SKM-1 treated with dmso at 0.1 percent for 144 hours (cell line): Measurements from ENCODE around the gene EDDM3A.
"Not testable (repeated sequence)": the region's sequence is repeated elsewhere in the genome, so short reads cannot be mapped to it uniquely, and the experiment has no call there.

ENCODE experiments used
- DNase-seq: peaks from one replicate; lab custom pipeline; 2025; ENCODE audit not compliant: unreplicated experiment; lab: John Stamatoyannopoulos, UW

Gene EDDM3A

DNA sequence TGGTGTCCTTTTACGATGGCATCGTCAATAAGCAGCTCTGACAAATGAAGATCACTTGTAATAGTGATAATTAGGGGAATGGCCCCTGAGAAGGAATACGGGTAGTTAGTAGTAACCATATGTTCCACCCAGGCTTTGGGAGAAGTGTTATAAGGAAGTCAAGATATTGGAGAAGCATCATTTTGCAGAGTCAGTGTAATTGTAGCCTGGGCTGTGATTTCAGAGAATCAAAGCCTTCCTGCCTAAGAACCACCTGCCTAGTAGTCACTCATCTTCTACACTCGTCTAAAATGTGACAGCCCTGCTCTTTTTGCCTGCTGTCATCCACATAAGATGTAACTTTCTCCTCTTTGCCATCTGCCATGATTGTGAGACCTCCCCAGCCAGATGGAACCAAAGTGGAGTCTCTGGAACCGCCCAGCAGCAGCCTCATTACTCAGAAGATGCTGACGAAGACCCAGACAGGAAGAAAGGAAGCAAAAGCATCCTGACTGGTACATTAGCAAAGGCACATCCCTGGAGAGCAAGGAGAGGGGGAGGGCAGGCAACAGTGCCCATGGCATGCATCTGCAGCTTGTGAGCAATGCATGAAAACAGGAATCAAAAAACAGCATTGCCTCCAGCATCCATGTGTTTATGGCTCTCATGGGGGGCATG is 12.6 kb upstream of the EDDM3A start:
- DNase-seq, result no peak

DNA sequence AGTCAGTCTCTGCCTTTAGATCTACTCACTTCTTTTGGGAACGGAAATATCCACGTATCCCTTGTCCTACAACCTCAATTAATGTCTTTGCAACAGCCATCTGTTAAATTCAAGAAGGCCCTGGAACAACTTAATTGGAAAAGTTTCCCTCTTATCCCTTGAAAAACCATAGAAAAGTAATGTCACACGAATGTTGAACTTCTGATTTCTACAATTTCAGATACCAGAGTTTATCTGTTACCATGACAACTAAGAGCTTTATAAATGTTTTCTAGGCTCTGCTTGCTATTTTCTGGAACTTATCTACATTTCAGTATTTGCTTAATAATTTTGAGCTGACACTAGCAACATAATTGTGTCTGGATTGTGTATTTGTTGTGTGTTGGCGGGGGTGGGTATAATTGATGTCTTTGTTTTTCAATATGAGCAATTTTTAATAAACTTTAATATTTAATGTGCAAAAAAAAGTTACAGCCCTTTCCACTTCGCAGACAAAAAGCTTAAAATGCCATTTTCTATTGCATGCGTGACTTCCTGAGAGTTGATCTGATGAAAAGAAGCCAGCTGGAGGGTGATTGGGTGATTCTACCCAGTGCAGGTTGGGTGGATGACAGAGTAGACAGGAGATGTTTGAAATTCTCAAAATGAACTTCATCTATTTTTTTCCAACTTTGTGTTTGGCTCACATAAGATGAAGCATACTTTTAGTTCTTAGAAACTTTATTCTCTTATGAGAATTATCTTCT is 11.8 kb upstream of the EDDM3A start:
- no peak for DNase-seq

GRCh38 chr14:20734430-20734806 is 11.3 kb upstream of the EDDM3A start:
- no peak for DNase-seq

DNA sequence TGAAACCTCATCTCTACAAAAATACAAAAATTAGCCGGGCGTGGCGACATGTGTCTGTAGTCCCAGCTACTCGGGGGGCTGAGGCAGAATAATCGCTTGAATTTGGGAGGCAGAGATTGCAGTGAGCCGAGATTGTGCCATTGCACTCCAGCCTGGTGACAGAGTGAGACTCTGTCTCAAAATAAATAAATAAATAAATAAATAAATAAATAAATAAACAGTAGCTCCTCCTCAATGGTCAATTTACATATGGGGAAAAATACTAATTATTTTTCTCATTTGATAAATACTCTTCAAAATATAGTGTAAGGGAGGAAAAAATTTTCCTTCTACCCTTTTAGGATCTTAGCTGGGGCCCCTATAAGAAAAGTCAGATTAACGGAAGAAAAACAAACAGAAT is 7.4 kb upstream of the EDDM3A start:
- not testable (repeated sequence) for DNase-seq

GRCh38 chr14:20742132-20742531 is 3.6 kb upstream of the EDDM3A start:
- DNase-seq, result no peak

DNA sequence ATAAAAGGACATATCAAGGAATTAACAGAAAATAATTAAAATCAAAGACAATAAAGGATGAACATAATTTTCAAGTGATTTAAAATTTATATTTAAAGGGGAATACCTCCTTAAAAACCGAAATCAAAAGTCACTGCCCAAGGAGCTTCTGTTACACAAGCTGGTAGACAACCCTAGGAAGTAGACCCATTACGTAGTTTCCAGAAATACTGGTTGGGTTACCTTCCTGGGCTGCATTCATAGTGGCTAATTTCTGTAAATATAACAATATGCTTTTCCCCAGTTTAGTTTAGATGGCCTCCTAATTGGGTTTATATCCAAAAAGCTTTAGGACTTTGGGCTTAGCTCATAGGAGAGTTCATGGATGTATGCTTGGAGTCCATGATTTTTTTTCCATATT is 2.1 kb upstream of the EDDM3A start:
- DNase-seq, result no peak

GRCh38 chr14:20746566-20746965 is 879 bp downstream of the EDDM3A start:
- DNase-seq, result no peak

GRCh38 chr14:20748439-20748838 is 2.8 kb downstream of the EDDM3A start:
- DNase-seq, result no peak

DNA sequence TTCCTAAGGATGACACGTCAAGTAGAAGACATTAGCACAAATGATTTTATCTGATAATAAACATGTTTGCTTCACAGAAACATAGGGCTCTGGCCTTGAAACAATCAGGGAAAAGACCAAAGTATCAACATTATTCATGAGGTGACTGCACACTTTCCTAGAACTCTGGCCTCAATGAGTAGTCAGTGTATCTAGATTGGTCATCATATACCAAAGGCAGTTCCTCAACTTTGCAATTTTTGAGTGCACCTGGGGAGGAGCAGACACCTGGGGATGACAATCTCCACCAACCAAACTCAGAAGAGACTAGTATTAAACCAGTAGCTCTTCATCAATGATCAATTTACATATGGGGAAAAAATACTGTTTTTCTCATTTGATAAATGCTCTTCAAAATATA is 4.5 kb downstream of the EDDM3A start:
- DNase-seq, result no peak

GRCh38 chr14:20751963-20752562 is 6.4 kb downstream of the EDDM3A start:
- no peak for DNase-seq

- DNase-seq, result no peak
These were observed 8.6 kb downstream of the EDDM3A start for GRCh38 chr14:20754308-20754707.

DNA sequence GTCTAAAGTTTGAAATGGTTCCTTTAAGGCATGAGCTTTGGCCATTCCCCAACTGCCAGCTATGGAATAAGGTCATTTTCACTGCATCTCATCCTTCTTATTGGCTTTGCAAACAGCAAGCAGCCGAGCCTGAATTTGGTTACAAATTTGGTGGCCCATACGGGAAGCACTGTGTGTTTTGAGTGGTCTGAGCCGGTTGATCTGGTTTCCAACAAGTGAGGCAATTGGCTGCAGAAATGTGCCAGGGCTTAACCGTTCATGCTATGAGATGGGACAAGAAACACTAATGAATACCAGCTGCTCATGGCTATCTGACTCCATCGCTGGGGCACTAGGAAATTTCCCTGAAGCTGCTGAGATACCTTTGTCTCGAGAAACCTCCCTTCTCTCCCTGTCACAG is 9.3 kb downstream of the EDDM3A start:
- DNase-seq, result no peak

DNA sequence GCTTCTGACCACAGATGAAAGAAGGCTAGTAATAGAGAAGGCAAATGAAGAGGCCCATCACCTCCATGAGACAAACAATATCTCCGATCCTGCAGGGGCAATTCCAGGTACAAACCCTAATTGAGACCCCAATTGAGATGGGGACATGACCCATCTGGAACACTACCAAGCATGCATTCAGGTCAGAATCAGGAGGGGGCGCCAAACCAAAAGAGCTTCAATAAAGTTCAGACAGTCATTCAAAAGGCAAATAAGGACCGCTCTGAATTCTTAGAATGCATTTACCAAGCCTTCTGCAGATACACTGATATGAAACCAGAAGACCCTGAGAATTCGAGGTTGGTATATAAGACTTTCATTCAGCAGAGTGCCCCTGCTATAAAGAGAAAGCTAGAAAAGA is 12.3 kb downstream of the EDDM3A start:
- no peak for DNase-seq

- DNase-seq, result not testable (repeated sequence)
These were observed 13.8 kb downstream of the EDDM3A start for GRCh38 chr14:20759465-20759864.

DNA sequence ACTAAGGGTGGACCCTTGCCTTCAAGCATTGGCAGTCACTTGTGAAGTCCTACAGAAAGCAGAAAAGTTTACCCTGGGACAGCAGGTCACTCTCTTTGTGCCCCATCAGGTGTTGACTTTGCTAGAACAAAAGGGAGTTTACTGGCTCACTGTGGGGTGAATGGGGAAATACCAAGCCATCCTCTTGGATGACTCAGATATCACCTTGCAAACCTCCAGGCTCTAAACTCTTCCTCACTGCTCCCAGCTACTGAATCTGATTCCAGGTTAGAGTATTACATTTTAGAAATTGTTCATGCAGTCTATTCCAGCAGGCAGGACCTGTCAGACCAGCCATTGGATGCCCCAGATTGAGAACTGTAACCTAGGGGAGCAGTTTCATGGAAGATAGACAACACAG is 15.3 kb downstream of the EDDM3A start:
- no peak for DNase-seq

- no peak for DNase-seq
These were observed 22.9 kb downstream of the EDDM3A start for GRCh38 chr14:20768593-20768892.

DNA sequence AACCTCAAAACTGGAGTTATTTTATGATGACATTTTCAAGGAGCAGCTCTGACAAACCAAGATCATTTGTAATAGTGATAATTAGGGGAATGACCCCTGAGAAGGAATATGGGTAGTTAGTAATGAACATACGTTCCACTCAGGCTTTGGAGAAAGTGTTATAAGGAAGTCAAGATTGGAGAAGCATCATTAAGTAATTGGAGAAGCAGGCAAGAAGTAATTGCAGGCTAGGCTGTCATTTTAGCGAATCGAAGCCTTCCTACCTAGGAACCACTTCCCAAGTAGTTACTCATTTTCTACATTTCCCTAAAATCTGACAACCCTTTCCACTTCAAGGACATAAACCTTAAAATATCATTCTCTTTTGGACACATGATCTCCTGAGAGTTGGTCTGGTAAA is 23.7 kb downstream of the EDDM3A start:
- DNase-seq, result no peak

DNA sequence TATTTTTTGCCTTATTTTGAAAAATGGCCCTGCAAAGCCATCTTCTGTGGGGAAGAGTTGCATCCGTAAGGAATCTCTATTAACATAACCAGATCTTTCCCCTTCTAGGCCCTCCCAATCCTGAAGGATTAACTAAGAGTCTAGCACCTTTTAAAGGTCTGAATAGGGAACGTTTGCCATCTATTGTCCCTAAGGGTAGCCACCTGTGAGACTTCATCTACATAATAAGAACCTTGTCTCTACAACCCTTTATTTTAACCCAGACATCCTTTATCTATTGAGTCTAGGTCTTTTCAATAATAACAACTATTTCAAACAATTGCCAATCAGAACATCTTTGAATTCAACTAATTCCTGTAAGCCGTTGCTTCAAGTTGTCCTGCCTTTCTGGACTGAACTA is 27.0 kb downstream of the EDDM3A start:
- no peak for DNase-seq

DNA sequence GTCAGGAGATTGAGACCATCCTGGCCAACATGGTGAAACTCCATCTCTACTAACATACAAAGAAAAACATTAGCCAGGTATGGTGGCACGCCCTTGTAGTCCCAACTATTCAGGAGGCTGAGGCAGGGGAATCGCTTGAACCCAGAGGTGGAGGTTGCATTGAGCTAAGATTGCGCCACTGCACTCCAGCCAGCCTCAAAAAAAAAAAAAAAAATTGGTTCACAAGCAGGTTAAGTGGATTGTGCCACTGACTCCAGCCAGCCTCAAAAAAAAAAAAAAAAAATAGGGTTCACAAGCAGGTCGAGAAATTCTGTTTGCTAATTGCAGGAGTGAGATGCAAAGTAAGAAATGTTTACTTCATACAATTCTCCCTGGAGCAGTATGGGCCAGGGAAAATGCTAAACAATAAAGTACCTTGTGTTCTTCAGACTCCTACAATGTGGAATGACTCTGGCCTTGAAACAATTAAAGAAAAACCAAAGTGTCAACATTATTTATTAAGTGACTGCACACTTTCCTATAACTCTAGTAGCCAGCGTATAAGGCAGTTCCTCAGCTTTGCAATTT is 28.7 kb downstream of the EDDM3A start:
- DNase-seq, result no peak

GRCh38 chr14:20775043-20775442 is 29.4 kb downstream of the EDDM3A start:
- no peak for DNase-seq

DNA sequence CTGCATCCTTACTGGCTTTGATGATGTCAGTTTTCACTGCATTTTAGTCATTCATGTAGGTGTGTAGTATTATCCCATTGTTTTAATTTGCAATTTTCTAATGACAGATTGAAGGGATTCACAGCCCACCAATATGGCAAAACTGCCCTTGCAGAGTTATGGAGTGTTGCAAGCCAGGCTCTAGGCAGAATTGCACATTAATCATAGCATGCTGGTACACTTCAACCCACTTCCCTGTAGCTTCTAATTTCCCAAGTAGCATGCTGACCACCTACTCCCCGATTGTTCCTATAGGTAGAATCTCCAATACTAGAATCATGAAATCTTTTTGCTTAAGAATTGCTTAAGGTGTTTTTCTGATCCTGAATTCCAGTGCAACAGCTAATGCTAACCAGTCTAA is 30.2 kb downstream of the EDDM3A start:
- no peak for DNase-seq

- DNase-seq, result no peak
These were observed 36.1 kb downstream of the EDDM3A start for GRCh38 chr14:20781803-20782202.
